Right atrium auricular region (tissue), 2 donors: ENCODE measurements around the gene MCOLN3. TPM values are rescaled to one million over a fixed set of nuclear protein-coding genes. Genes with fewer than 3 reads are reported as not detected.

Experiments
- DNase-seq: peaks from one replicate; pipeline ENCODE4 v3.0.0-alpha.2; 2019; ENCODE audit warnings: low spot score
- H3K27ac ChIP-seq, 2 donors: fragments of 200-600 bp; sonication (generic); 1 replicate in 1 of 2; 2 replicates in 1 of 2; pipeline ENCODE4 v1.5.1; 2016 to 2019
- H3K27me3 ChIP-seq, 2 donors: fragments of 200-600 bp; sonication (generic); one replicate each; pipeline versions ENCODE4 v1.5.1 to v1.6.0; 2017 to 2019
- H3K36me3 ChIP-seq: fragments of 200-600 bp; sonication (generic); one replicate; pipeline ENCODE4 v1.5.1; 2016
- H3K4me1 ChIP-seq, 2 donors: fragments of 200-600 bp; sonication (generic); one replicate each; pipeline versions ENCODE4 v1.5.1 to v1.6.0; 2017 to 2019
- H3K4me3 ChIP-seq, 2 donors: fragments of 200-600 bp; sonication (generic); 1 replicate in 1 of 2; 2 replicates in 1 of 2; pipeline ENCODE4 v1.5.1; 2017 to 2019; ENCODE audit warnings: mild to moderate bottlenecking in 1 of 2, moderate library complexity in 1 of 2
- H3K9me3 ChIP-seq, 2 donors: fragments of 200-600 bp; sonication (generic); one replicate each; pipeline ENCODE4 v1.5.1; 2019
- CTCF ChIP-seq, 2 donors: fragments of 200-600 bp; sonication (generic); IDR thresholded peaks; one replicate each; pipeline ENCODE4 v1.5.1; 2019; ENCODE audit warnings: antibody characterized with exemption in 2 of 2
- total RNA-seq, 2 donors: library from RNA; depleted of rRNA; stranded (reverse); fragments of >200 nt; gene quantifications; one replicate each; pipeline ENCODE4 v1.1.0, GENCODE V29; 2016

Gene MCOLN3
- total RNA-seq, 2 donors from 2014 or later = 2.9 to 5.5 TPM

- Histone ChIP-seq H3K4me3 (no peak overlapping the region), H3K27me3 (no peaks in the 10 kb centered on the region), H3K27ac (no peak overlapping the region), H3K36me3 (no peaks in the 10 kb centered on the region), H3K4me1 (peaks cover 0 to 5% of the 10 kb centered on the region in 2 donors), H3K9me3 (no peaks in the 10 kb centered on the region)
- DNase-seq = no peak
- no peak for TF ChIP-seq CTCF (IDR thresholded peaks at IDR 0.05)
Observed at GRCh38 chr1:85060038-85060437, 11.7 kb upstream of the MCOLN3 start.

GRCh38 chr1:85059563-85059962 is 11.3 kb upstream of the MCOLN3 start:
- Histone ChIP-seq H3K4me1 (peaks cover 0 to 5% of the 10 kb centered on the region in 2 donors), H3K9me3 (no peaks in the 10 kb centered on the region), H3K27me3 (no peaks in the 10 kb centered on the region), H3K36me3 (no peaks in the 10 kb centered on the region), H3K4me3 (no peak overlapping the region), H3K27ac (no peak overlapping the region)
- DNase-seq = no peak
- TF ChIP-seq CTCF (IDR thresholded peaks at IDR 0.05) = no peak

GRCh38 chr1:85058786-85059185 is 10.5 kb upstream of the MCOLN3 start:
- no peak for TF ChIP-seq CTCF (IDR thresholded peaks at IDR 0.05)
- no peak for DNase-seq
- H3K27me3 ChIP-seq = no peaks in the 10 kb centered on the region
- H3K27ac ChIP-seq = no peak overlapping the region
- no peaks in the 10 kb centered on the region for H3K36me3 ChIP-seq
- H3K4me1 ChIP-seq = peaks cover 0 to 5% of the 10 kb centered on the region in 2 donors
- no peak overlapping the region for H3K4me3 ChIP-seq
- no peaks in the 10 kb centered on the region for H3K9me3 ChIP-seq

- Histone ChIP-seq H3K4me3 (no peak overlapping the region), H3K36me3 (no peaks in the 10 kb centered on the region), H3K9me3 (no peaks in the 10 kb centered on the region), H3K27me3 (no peaks in the 10 kb centered on the region), H3K4me1 (peaks cover 0 to 5% of the 10 kb centered on the region in 2 donors), H3K27ac (no peak overlapping the region)
- DNase-seq = no peak
- TF ChIP-seq CTCF (IDR thresholded peaks at IDR 0.05) = no peak
Observed at GRCh38 chr1:85058311-85058710, 10.0 kb upstream of the MCOLN3 start.

GRCh38 chr1:85054664-85055063 is 6.4 kb upstream of the MCOLN3 start:
- Histone ChIP-seq H3K27ac (no peak overlapping the region), H3K27me3 (no peaks in the 10 kb centered on the region), H3K36me3 (no peaks in the 10 kb centered on the region), H3K4me3 (no peak overlapping the region), H3K4me1 (no peaks in the 10 kb centered on the region), H3K9me3 (no peaks in the 10 kb centered on the region)
- no peak for TF ChIP-seq CTCF (IDR thresholded peaks at IDR 0.05)
- no peak for DNase-seq

GRCh38 chr1:85049735-85050166 is 1.5 kb upstream of the MCOLN3 start:
- no peaks in the 10 kb centered on the region for H3K36me3 ChIP-seq
- no peaks in the 10 kb centered on the region for H3K9me3 ChIP-seq
- no peak for DNase-seq
- no peak overlapping the region for H3K27ac ChIP-seq
- peaks cover 3 to 5% of the 10 kb centered on the region in 2 donors for H3K27me3 ChIP-seq
- no peak overlapping the region for H3K4me3 ChIP-seq
- H3K4me1 ChIP-seq = peaks cover 0 to 11% of the 10 kb centered on the region in 2 donors
- no peak for TF ChIP-seq CTCF (IDR thresholded peaks at IDR 0.05)
